Mucosa of descending colon (tissue), 3 donors: ENCODE results near the gene MDFIC2. TPM values are rescaled to one million over a fixed set of nuclear protein-coding genes. Genes with fewer than 3 reads are reported as not detected.
"Not testable (repeated sequence)": the region's sequence is repeated elsewhere in the genome, so short reads cannot be mapped to it uniquely, and the experiment has no call there.

Experiments used
- ATAC-seq: fragments of 200-7000 bp; cut with Tn5 transposase; one replicate; pipeline ENCODE4 v1.9.1; 2020; ENCODE audit warnings: mild to moderate bottlenecking, moderate library complexity
- DNase-seq, 3 donors: peaks; one replicate each; pipeline ENCODE4 v3.0.0-alpha.2; 2020
- H3K36me3 ChIP-seq: fragments of 200-600 bp; one replicate; pipeline ENCODE4 v1.8.0; 2021; ENCODE audit warnings: low read depth, mild to moderate bottlenecking
- H3K4me1 ChIP-seq: fragments of 200-600 bp; one replicate; pipeline ENCODE4 v1.8.0; 2021; ENCODE audit warnings: low read depth, mild to moderate bottlenecking
- H3K4me3 ChIP-seq: fragments of 200-600 bp; one replicate; pipeline ENCODE4 v1.8.0; 2021; ENCODE audit warnings: mild to moderate bottlenecking
- H3K9me3 ChIP-seq: fragments of 200-600 bp; one replicate; pipeline ENCODE4 v1.8.0; 2021; ENCODE audit warnings: mild to moderate bottlenecking
- intact Hi-C, 2 donors: fragments of 100-400 bp; cut with DNase I in 1 of 2; cut with micrococcal nuclease in 1 of 2; formaldehyde crosslinking; loops; one replicate each; pipeline versions ENCODE4 v1.11.0 to v1.11.1; 2022; cut with DNase I, micrococcal nuclease
- total RNA-seq, 3 donors: library from RNA; stranded (reverse); fragmentation: NEBNext Ultra II Directional in 2 of 3; extraction: Animal tissue kit (Norgen Biotek cat#: 25700) in 2 of 3; gene quantifications; one replicate each; pipeline versions ENCODE4 v1.2.1 to v1.2.4, GENCODE V29; 2021 to 2023
- TF ChIP-seq, protein P1 (sequence below): fragments of 200-600 bp; IDR thresholded peaks from one replicate; pipeline ENCODE4 v1.8.0; 2022; ENCODE audit warnings: antibody characterized with exemption, mild to moderate bottlenecking
- donor health status: DM: no; HTN: no; CAD: no; lungs with moderate emphysema.
- donor health status: DM: no; HTN: no; CAD: no.
- donor health status: DM: no; HTN: yes; CAD: no.

The MDFIC2 gene
- total RNA-seq, 3 donors from 2014 or later, result not detected

DNA sequence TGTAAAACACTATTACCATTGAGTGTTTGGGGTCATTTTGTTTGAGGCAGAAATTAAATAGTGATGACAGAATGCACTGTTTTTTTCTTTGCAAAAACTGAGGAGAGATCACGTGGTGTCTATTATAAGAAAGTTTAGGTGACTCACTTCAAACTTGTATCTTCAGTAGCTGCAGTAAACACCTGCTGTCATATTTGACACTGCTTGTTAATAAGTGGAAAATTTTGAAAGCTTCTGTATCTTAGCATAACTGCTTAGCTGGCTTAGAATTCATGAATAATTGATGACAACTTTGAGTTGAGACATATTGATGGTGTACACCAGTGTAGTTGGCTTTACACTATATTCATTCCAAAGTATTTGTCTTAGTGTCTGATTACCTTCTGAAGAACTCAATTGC is 29.7 kb upstream of the MDFIC2 start:
- no peak for DNase-seq
- no peaks in the 10 kb centered on the region for H3K36me3 ChIP-seq
- H3K4me1 ChIP-seq, result no peaks in the 10 kb centered on the region
- intact Hi-C loops, result no loop called here
- TF ChIP-seq, protein P1, sequence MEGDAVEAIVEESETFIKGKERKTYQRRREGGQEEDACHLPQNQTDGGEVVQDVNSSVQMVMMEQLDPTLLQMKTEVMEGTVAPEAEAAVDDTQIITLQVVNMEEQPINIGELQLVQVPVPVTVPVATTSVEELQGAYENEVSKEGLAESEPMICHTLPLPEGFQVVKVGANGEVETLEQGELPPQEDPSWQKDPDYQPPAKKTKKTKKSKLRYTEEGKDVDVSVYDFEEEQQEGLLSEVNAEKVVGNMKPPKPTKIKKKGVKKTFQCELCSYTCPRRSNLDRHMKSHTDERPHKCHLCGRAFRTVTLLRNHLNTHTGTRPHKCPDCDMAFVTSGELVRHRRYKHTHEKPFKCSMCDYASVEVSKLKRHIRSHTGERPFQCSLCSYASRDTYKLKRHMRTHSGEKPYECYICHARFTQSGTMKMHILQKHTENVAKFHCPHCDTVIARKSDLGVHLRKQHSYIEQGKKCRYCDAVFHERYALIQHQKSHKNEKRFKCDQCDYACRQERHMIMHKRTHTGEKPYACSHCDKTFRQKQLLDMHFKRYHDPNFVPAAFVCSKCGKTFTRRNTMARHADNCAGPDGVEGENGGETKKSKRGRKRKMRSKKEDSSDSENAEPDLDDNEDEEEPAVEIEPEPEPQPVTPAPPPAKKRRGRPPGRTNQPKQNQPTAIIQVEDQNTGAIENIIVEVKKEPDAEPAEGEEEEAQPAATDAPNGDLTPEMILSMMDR, result no peak
- no peak overlapping the region for H3K4me3 ChIP-seq
- no peak for ATAC-seq
- H3K9me3 ChIP-seq, result no peaks in the 10 kb centered on the region

GRCh38 chr3:70336885-70337284 is 24.4 kb upstream of the MDFIC2 start:
- intact Hi-C loops, H3K36me3 ChIP-seq, H3K9me3 ChIP-seq, H3K4me3 ChIP-seq, ATAC-seq, H3K4me1 ChIP-seq, DNase-seq: not testable (repeated sequence)

- H3K9me3 ChIP-seq, result no peaks in the 10 kb centered on the region
- ATAC-seq (no peak), DNase-seq (no peak)
- H3K4me1 ChIP-seq, result no peaks in the 10 kb centered on the region
- intact Hi-C loops, result no loop called here
- H3K4me3 ChIP-seq, result no peak overlapping the region
- TF ChIP-seq, protein P1, result no peak
- H3K36me3 ChIP-seq, result no peaks in the 10 kb centered on the region
Observed at GRCh38 chr3:70333080-70333479, 20.6 kb upstream of the MDFIC2 start.

DNA sequence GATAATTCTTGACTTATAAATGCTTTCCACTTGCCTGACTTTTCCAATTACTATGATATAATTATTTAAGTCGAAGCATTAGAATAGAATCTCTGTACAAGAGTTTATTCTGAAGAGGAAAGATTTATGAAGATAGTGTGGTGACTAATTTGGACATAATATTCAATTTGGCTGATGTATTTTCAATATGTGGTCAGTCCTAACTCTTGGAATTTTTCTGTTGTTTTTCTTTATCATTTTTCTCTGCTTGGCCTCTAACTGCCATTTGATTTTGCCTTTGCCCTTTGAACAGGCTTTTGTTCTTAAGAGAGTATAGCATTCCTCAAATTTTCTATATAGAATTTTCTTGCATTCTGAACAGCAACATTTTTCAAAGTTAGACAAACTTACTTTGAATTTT is 2.6 kb upstream of the MDFIC2 start:
- Histone ChIP-seq H3K4me1 (no peaks in the 10 kb centered on the region), H3K9me3 (no peaks in the 10 kb centered on the region), H3K4me3 (no peak overlapping the region), H3K36me3 (no peaks in the 10 kb centered on the region)
- TF ChIP-seq, protein P1, result no peak
- intact Hi-C loops, result no loop called here
- no peak for DNase-seq
- ATAC-seq, result no peak

DNA sequence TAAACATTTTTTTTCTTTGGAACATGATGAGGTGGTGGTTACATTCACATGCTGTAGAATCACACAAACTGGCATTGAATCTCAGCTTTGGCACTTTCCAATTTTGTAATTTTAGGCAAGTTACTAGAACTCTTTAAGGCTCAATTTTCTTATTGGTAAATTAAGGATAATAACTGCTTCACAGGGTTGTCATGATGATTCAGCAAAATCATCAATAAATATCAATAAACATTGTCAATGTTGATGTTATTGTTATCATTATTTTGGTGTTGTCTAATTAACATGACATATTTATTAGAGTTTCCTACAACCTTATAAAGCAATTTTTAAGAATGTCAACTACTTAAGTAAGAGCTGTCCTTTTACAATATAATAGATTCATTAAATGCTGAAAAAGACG is 1.6 kb downstream of the MDFIC2 start:
- no peaks in the 10 kb centered on the region for H3K4me1 ChIP-seq
- ATAC-seq (no peak), DNase-seq (no peak)
- intact Hi-C loops, result no loop called here
- TF ChIP-seq, protein P1, result no peak
- no peak overlapping the region for H3K4me3 ChIP-seq
- H3K9me3 ChIP-seq, result no peaks in the 10 kb centered on the region
- H3K36me3 ChIP-seq, result no peaks in the 10 kb centered on the region

DNA sequence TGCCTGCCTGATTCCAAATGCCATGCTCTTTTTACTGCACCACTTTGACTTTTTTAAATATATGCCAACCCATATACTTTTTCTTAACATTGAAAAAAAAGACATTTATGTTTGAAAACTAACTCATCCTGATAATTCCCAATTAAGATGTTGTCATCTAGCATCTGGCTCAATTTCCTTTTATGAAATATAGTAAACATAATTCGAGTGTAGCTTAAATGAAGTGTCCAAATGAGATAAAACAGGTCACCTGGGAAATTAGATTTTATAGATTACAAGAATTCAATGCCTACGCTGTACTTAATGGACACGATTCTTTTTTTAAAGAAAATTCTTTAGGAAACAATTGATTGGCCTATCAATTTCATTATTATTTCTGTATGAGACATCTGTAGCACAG is 2.8 kb downstream of the MDFIC2 start:
- TF ChIP-seq, protein P1, result no peak
- no peak for DNase-seq
- no peaks in the 10 kb centered on the region for H3K4me1 ChIP-seq
- H3K36me3 ChIP-seq, result no peaks in the 10 kb centered on the region
- intact Hi-C loops, result no loop called here
- ATAC-seq, result no peak
- H3K9me3 ChIP-seq, result no peaks in the 10 kb centered on the region
- no peak overlapping the region for H3K4me3 ChIP-seq
